Fibroblast of the aortic adventitia (primary cell): ENCODE measurements around the gene RFTN1. TPM values are rescaled to one million over a fixed set of nuclear protein-coding genes. Genes with fewer than 3 reads are reported as not detected.

Experiments
- DNase-seq: peaks from one replicate; pipeline ENCODE4 v3.0.0-alpha.2; 2010; ENCODE audit warnings: low read depth
- H3K4me3 ChIP-seq: 2 replicates; pipeline ENCODE4 v1.5.1; 2011; ENCODE audit warnings: low read depth, mild to moderate bottlenecking, control low read depth, low read length, moderate library complexity
- CTCF ChIP-seq: IDR thresholded peaks from 2 replicates; pipeline ENCODE4 v1.5.1; 2011; ENCODE audit warnings: mild to moderate bottlenecking, low read length, control low read depth, inconsistent platforms; ENCODE audit not compliant: insufficient read depth
- total RNA-seq: library from RNA; depleted of rRNA; stranded (reverse); fragments of >200 nt; gene quantifications from 2 replicates; pipeline ENCODE4 v1.2.3, GENCODE V29; 2012; ENCODE audit warnings: low replicate concordance

RFTN1 gene
- total RNA-seq, 1 donor, result 54.7 TPM

DNA sequence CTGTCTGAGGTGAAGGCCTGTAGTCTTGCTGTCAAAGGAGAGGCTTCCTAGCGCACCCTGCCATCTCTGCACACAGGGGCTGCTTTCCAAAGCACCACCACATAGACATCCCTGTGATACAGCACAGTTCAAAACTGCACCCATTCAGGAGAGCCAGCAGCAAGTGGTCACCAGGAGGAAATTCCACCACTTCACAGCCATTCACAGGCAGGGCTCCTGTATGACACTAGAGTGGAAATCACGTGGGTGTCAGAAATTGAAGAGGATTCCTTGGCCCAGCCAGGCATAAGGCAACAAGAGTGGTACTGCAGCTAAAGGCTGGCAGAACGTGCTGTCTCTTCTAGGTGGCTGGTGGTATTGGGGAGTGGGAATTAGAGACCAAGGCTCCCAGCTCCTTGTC is 102.8 kb downstream of the RFTN1 start:
- no peak for DNase-seq
- no peak overlapping the region for H3K4me3 ChIP-seq
- TF ChIP-seq CTCF, result no peak

DNA sequence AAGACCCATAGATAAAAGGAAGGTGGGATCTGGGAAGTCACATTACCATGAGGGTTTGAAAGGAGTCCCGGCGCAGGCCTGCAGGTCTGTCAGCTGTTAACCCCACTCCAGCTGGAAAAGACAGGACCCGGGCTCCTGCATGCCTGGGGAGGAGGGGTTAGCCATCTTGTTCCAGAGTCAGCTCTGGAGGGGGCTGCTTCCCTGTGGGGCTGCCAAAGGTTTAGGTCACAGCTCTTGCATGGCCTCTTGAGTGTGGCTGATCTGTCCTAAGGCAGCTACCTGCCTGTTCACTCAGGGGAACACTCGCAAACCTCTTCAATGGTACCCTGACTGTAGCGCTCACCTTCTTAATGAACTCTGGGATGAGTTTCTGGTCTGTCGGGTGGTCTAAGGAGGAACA is 104.5 kb downstream of the RFTN1 start:
- no peak for DNase-seq
- H3K4me3 ChIP-seq, result no peak overlapping the region

DNA sequence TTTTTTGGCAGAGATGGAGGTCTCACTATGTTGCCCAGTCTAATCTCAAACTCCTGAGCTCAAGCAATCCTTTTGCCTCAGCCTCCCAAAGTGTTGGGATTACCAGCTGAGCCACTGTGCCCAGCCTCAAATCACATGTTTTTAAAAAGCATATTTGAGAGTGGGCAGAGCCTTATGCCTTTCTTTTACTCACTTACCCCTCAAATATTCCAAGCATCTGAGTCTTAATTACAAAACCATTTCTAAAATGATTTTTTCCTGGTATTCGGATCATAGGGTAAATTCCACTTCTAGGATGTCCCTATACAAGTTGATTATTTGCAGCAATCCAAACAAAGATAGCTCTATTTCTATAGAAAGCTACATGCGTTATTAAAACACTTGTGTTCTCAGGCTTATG is 106.1 kb downstream of the RFTN1 start:
- TF ChIP-seq CTCF, result no peak
- DNase-seq, result no peak
- H3K4me3 ChIP-seq, result no peak overlapping the region

More for the DNA sequence above, 104.5 kb downstream of the RFTN1 start:
- no peak for TF ChIP-seq CTCF

DNA sequence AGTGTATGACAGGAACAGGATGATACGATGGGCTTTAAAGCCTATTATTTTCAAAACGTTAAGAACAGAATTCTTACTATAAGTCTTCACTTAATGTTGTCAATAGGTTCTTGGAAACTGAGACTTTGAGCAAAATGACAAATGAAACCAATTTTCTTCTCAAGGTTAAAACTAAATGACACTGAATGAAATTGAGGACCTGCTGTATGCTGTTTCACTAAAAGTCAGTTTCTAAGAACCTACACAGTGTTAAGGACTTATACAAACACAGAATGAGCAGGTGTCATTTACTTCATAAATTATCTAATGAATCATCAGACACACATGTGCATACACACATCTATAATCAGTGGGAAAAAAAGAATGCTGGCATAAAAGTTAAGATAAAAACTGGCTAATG is 106.9 kb downstream of the RFTN1 start:
- TF ChIP-seq CTCF, result no peak
- DNase-seq, result no peak
- H3K4me3 ChIP-seq, result no peak overlapping the region

- no peak for DNase-seq
- TF ChIP-seq CTCF, result no peak
- no peak overlapping the region for H3K4me3 ChIP-seq
Measured at GRCh38 chr3:16406166-16406565, 107.3 kb downstream of the RFTN1 start.

- H3K4me3 ChIP-seq, result no peak overlapping the region
- DNase-seq, result no peak
- no peak for TF ChIP-seq CTCF
Measured at GRCh38 chr3:16404349-16404895, 109.1 kb downstream of the RFTN1 start.

DNA sequence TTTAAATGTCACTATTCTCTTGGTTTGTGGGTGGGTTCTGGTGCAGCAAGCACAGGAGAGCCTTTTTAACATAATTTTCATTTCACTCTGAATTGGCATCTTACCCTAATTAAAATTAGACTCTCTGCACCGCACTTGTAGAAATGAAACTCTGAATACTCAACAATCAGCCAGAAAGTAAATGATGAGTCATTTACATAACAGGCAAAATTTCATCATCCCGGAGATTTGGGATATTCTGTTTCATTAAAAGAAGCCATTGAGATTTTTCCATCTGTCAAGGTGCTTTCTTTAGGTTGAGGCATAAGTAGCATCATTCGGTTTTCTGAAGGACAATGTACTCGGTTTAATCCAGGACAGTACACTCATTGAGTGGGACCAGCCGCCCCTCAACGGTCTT is 111.0 kb downstream of the RFTN1 start:
- H3K4me3 ChIP-seq, result no peak overlapping the region
- no peak for TF ChIP-seq CTCF
- peak; percentile 76 for DNase-seq
